Measurements from ENCODE around the gene STYXL1.

The STYXL1 gene

GRCh38 chr7:76066716-76067503 is 19.1 kb upstream of the STYXL1 start:
- Histone ChIP-seq H4K20me1 (ENCODE audit: insufficient read depth, low read length, poor library complexity, severe bottlenecking) (no peaks in the 10 kb centered on the region), H3K36me3 (ENCODE audit: insufficient read depth, low read length) (peaks cover 57% of the 10 kb centered on the region; the same call in 1 of the 2 replicates), H3K9me2 (replicated peaks; ENCODE audit: low read depth, low read length) (no peaks in the 10 kb centered on the region)

GRCh38 chr7:76065016-76065612 is 17.3 kb upstream of the STYXL1 start:
- no peak for TF ChIP-seq CTCF (conservative IDR thresholded peaks at IDR 0.05; ENCODE audit: low read length)
- no peak for TF ChIP-seq EZH2phosphoT487 (IDR thresholded peaks at IDR 0.05; ENCODE audit: borderline replicate concordance)
- no peak overlapping the region for H2AFZ ChIP-seq (ENCODE audit: low read length)
- no peak overlapping the region for H3K4me2 ChIP-seq (ENCODE audit: low read depth, low read length, poor library complexity, severe bottlenecking)
- H3K9ac ChIP-seq (ENCODE audit: low read depth, low read length, poor library complexity, severe bottlenecking) = no peak overlapping the region
- no peaks in the 10 kb centered on the region for H3K9me2 ChIP-seq (replicated peaks; ENCODE audit: low read depth, low read length)
- H3K4me1 ChIP-seq (ENCODE audit: insufficient read depth, low read length, poor library complexity, severe bottlenecking) = no peaks in the 10 kb centered on the region
- no peaks in the 10 kb centered on the region for H3K27me3 ChIP-seq (ENCODE audit: insufficient read depth, low read length, poor library complexity, severe bottlenecking)
- H3F3A ChIP-seq (ENCODE audit: low read depth) = no peaks in the 10 kb centered on the region
- H3K4me3 ChIP-seq (ENCODE audit: low read length, poor library complexity, severe bottlenecking) = no peak overlapping the region
- no peaks in the 10 kb centered on the region for H4K20me1 ChIP-seq (ENCODE audit: insufficient read depth, low read length, poor library complexity, severe bottlenecking)
- peaks cover 75% of the 10 kb centered on the region; the same call in 1 of the 2 replicates for H3K36me3 ChIP-seq (ENCODE audit: insufficient read depth, low read length)
- no peaks in the 10 kb centered on the region for H3K9me3 ChIP-seq (ENCODE audit: insufficient read depth, low read depth, low read length)
- no peaks in the 10 kb centered on the region for H3K79me2 ChIP-seq (ENCODE audit: insufficient read depth, low read length)

More at GRCh38 chr7:76066716-76067503, 19.1 kb upstream of the STYXL1 start:
- H3K4me1 ChIP-seq (ENCODE audit: insufficient read depth, low read length, poor library complexity, severe bottlenecking) = no peaks in the 10 kb centered on the region
- H3K4me2 ChIP-seq (ENCODE audit: low read depth, low read length, poor library complexity, severe bottlenecking) = no peak overlapping the region
- no peaks in the 10 kb centered on the region for H3F3A ChIP-seq (ENCODE audit: low read depth)
- H2AFZ ChIP-seq (ENCODE audit: low read length) = no peak overlapping the region
- no peak for TF ChIP-seq CTCF (conservative IDR thresholded peaks at IDR 0.05; ENCODE audit: low read length)
- H3K9me3 ChIP-seq (ENCODE audit: insufficient read depth, low read depth, low read length) = no peaks in the 10 kb centered on the region
- H3K9ac ChIP-seq (ENCODE audit: low read depth, low read length, poor library complexity, severe bottlenecking) = no peak overlapping the region
- no peaks in the 10 kb centered on the region for H3K27me3 ChIP-seq (ENCODE audit: insufficient read depth, low read length, poor library complexity, severe bottlenecking)
- no peak overlapping the region for H3K4me3 ChIP-seq (ENCODE audit: low read length, poor library complexity, severe bottlenecking)
- H3K79me2 ChIP-seq (ENCODE audit: insufficient read depth, low read length) = no peaks in the 10 kb centered on the region

- Histone ChIP-seq H3K36me3 (ENCODE audit: insufficient read depth, low read length) (peaks cover 82% of the 10 kb centered on the region; the same call in 1 of the 2 replicates), H3K79me2 (ENCODE audit: insufficient read depth, low read length) (no peaks in the 10 kb centered on the region), H4K20me1 (ENCODE audit: insufficient read depth, low read length, poor library complexity, severe bottlenecking) (no peaks in the 10 kb centered on the region), H3K4me3 (ENCODE audit: low read length, poor library complexity, severe bottlenecking) (no peak overlapping the region), H2AFZ (ENCODE audit: low read length) (no peak overlapping the region), H3K4me1 (ENCODE audit: insufficient read depth, low read length, poor library complexity, severe bottlenecking) (no peaks in the 10 kb centered on the region), H3K4me2 (ENCODE audit: low read depth, low read length, poor library complexity, severe bottlenecking) (no peak overlapping the region), H3K27me3 (ENCODE audit: insufficient read depth, low read length, poor library complexity, severe bottlenecking) (no peaks in the 10 kb centered on the region), H3F3A (ENCODE audit: low read depth) (no peaks in the 10 kb centered on the region), H3K9me3 (ENCODE audit: insufficient read depth, low read depth, low read length) (no peaks in the 10 kb centered on the region), H3K9ac (ENCODE audit: low read depth, low read length, poor library complexity, severe bottlenecking) (no peak overlapping the region), H3K9me2 (replicated peaks; ENCODE audit: low read depth, low read length) (no peaks in the 10 kb centered on the region)
- TF ChIP-seq CTCF (conservative IDR thresholded peaks at IDR 0.05; ENCODE audit: low read length) = no peak
- no peak for TF ChIP-seq EZH2phosphoT487 (IDR thresholded peaks at IDR 0.05; ENCODE audit: borderline replicate concordance)
Measured at GRCh38 chr7:76064208-76064970, 16.6 kb upstream of the STYXL1 start.

All from Loucy (cell line).